Spinal cord (tissue), 10 donors: ENCODE measurements around the gene CCL11. TPM values are rescaled to one million over a fixed set of nuclear protein-coding genes. Genes with fewer than 3 reads are reported as not detected.

ENCODE experiments used
- DNase-seq, 6 donors: peaks; one replicate each; pipeline versions ENCODE4 v3.0.0 to v3.0.0-alpha.2; 2013 to 2015; ENCODE audit warnings: low spot score in 6 of 6, low read depth in 4 of 6
- H3K27ac ChIP-seq: one replicate; pipeline ENCODE4 v1.5.1; 2013; ENCODE audit warnings: low read depth, low read length, control low read depth
- H3K27me3 ChIP-seq: one replicate; pipeline ENCODE4 v1.6.1; 2013; ENCODE audit warnings: low read length; ENCODE audit not compliant: control insufficient read depth, insufficient read depth
- H3K36me3 ChIP-seq: one replicate; pipeline ENCODE4 v1.6.1; 2013; ENCODE audit warnings: low read length; ENCODE audit not compliant: control insufficient read depth, insufficient read depth
- H3K4me1 ChIP-seq: one replicate; pipeline ENCODE4 v1.6.1; 2013; ENCODE audit warnings: low read length; ENCODE audit not compliant: control insufficient read depth, insufficient read depth
- H3K4me3 ChIP-seq: one replicate; pipeline ENCODE4 v1.5.1; 2013; ENCODE audit warnings: low read depth, low read length, control low read depth
- H3K9me3 ChIP-seq: one replicate; pipeline ENCODE4 v1.6.1; 2013; ENCODE audit warnings: low read length; ENCODE audit not compliant: control insufficient read depth, insufficient read depth
- WGBS: methylation state at CpG from one replicate; pipeline ENCODE4 v1.1.5; 2013; ENCODE audit warnings: missing lambda C conversion rate; ENCODE audit not compliant: insufficient coverage; 5-methylcytosine and 5-hydroxymethylcytosine counted together
- polyA plus RNA-seq, 2 donors: library from polyadenylated mRNA; unstranded; fragments of 120-200 nt; gene quantifications; one replicate each; pipeline ENCODE4 v1.2.1, GENCODE V29; 2013; ENCODE audit not compliant: insufficient read length in 2 of 2
- total RNA-seq, 2 donors: library from RNA; depleted of rRNA in 1 of 2; stranded (reverse); fragments of 120-200 nt in 1 of 2; fragments of >200 nt in 1 of 2; gene quantifications; one replicate each; pipeline versions ENCODE4 v1.2.3 to v1.2.4, GENCODE V29; 2013 to 2014
- donor health status: healthy.

Gene CCL11
- total and polyA plus RNA-seq, 4 donors, result not detected

DNA sequence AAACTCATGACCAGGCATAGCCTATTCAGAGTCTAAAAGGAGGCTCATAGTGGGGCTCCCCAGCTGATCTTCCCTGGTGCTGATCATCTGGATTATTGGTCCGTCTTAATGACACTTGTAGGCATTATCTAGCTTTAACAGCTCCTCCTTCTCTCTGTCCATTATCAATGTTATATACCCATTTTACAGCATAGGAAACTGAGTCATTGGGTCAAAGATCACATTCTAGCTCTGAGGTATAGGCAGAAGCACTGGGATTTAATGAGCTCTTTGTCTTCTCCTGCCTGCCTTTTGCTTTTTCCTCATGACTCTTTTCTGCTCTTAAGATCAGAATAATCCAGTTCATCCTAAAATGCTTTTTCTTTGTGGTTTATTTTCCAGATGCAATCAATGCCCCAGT, 29.7 kb upstream of the CCL11 start:
- Histone ChIP-seq H3K4me3 (peak overlapping the region; percentile 31), H3K9me3 (no peaks in the 10 kb centered on the region), H3K36me3 (no peaks in the 10 kb centered on the region), H3K27me3 (no peaks in the 10 kb centered on the region), H3K27ac (peak overlapping the region; percentile 73), H3K4me1 (peaks cover 32% of the 10 kb centered on the region)
- WGBS, result no CpG with 5 or more reads among the region's 1 CpG
- DNase-seq, result no peak

DNA sequence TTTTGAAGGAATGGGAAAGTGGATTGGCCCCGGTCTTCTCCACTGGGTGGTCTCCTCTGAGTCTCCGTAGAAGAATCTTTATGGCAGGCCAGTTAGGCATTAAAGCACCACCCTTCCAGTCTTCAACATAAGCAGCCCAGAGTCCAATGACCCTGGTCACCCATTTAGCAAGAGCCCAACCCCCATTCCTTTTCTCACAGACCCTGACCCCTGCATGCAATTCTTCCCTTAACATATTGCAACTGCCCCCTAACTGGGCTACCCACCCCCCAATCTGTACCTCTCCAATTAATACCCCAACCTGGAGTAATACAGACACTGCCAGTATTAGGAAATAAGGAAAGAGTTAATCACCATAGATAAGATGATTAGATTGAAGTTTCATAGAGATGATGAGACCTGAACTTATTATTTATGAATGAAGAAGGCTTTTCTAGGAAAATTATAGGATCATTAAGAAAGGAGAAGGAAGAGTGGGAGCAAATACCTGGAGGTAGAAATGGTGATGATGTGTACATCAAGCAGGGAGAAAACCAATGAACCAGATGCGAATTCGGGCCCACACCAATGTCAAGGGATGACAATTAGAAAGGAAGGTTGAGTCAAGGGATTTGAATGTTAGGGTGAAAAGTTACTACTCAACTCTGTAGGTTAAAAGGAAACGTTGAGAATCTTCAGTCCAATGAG, 28.1 kb upstream of the CCL11 start:
- 74% methylated on average over 4 of the region's 5 CpGs for WGBS
- Histone ChIP-seq H3K27me3 (no peaks in the 10 kb centered on the region), H3K27ac (no peak overlapping the region), H3K4me1 (peaks cover 26% of the 10 kb centered on the region), H3K9me3 (no peaks in the 10 kb centered on the region), H3K36me3 (no peaks in the 10 kb centered on the region), H3K4me3 (no peak overlapping the region)
- no peak for DNase-seq

- H3K27ac ChIP-seq, result no peak overlapping the region
- WGBS, result no CpG with 5 or more reads among the region's 1 CpG
- H3K27me3 ChIP-seq, result no peaks in the 10 kb centered on the region
- no peak for DNase-seq
- peaks cover 22% of the 10 kb centered on the region for H3K4me1 ChIP-seq
- H3K36me3 ChIP-seq, result no peaks in the 10 kb centered on the region
- no peaks in the 10 kb centered on the region for H3K9me3 ChIP-seq
- no peak overlapping the region for H3K4me3 ChIP-seq
These were observed 27.6 kb upstream of the CCL11 start for GRCh38 chr17:34257986-34258326.

DNA sequence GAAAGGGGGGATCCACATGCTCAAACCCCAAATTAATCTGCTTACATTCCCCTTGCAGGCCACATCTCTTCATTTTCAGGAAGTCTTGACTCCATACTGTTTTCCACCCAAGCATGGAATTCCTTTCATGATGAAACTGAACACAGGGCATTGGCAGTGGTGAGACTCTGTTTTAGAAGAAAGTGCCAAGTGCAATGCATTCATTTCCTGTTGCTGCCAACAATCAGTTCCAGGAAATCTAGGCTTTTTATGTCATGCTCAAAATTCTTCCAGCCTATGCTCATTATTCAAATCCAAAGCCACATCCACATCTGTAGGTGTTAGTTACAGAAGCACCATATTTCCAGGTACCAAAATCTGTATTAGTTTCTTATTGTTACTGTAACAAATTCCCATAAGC, 26.4 kb upstream of the CCL11 start:
- Histone ChIP-seq H3K4me3 (no peak overlapping the region), H3K4me1 (peaks cover 15% of the 10 kb centered on the region), H3K36me3 (no peaks in the 10 kb centered on the region), H3K27me3 (no peaks in the 10 kb centered on the region), H3K27ac (no peak overlapping the region), H3K9me3 (no peaks in the 10 kb centered on the region)
- DNase-seq, result peak in 1 of 6 donors; percentile 82

- 40% methylated on average over 2 of the region's 4 CpGs for WGBS
- peak in 1 of 6 donors; percentile 75 for DNase-seq
- no peak overlapping the region for H3K4me3 ChIP-seq
- H3K9me3 ChIP-seq, result no peaks in the 10 kb centered on the region
- H3K4me1 ChIP-seq, result no peaks in the 10 kb centered on the region
- H3K27me3 ChIP-seq, result no peaks in the 10 kb centered on the region
- H3K27ac ChIP-seq, result no peak overlapping the region
- no peaks in the 10 kb centered on the region for H3K36me3 ChIP-seq
These were observed 24.7 kb upstream of the CCL11 start for GRCh38 chr17:34260861-34261260.

GRCh38 chr17:34261568-34262337, 23.8 kb upstream of the CCL11 start:
- Histone ChIP-seq H3K36me3 (no peaks in the 10 kb centered on the region), H3K4me3 (no peak overlapping the region), H3K27me3 (no peaks in the 10 kb centered on the region), H3K4me1 (no peaks in the 10 kb centered on the region), H3K9me3 (no peaks in the 10 kb centered on the region), H3K27ac (no peak overlapping the region)
- WGBS, result no CpG with 5 or more reads among the region's 5 CpGs
- DNase-seq, result no peak

DNA sequence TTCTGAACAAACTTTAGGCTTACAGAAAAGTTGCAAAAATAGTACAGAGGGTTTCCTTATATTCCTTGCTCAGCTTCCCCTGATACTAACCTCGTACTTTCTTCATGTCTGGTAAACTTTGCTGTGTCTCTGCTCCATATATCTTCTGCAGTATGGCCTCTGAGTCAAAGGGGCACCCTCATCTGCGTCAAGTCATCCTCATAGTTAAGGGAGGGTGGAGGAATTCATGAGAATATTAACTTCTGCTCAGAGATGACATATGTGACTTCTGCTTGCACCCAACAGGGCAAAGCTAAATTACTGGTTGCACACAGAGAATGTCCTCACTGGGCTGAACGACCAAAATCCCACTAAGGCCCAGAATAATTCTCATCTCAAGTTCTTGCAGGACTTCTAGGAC, 19.8 kb upstream of the CCL11 start:
- Histone ChIP-seq H3K4me3 (no peak overlapping the region), H3K9me3 (no peaks in the 10 kb centered on the region), H3K27me3 (no peaks in the 10 kb centered on the region), H3K36me3 (no peaks in the 10 kb centered on the region), H3K4me1 (no peaks in the 10 kb centered on the region), H3K27ac (no peak overlapping the region)
- no peak for DNase-seq
- 60% methylated on average over 1 of the region's 3 CpGs for WGBS

- H3K4me1 ChIP-seq, result no peaks in the 10 kb centered on the region
- H3K4me3 ChIP-seq, result no peak within 1 kb of the TSS
- no peak within 1 kb of the TSS for H3K27ac ChIP-seq
- no peaks in the 10 kb centered on the region for H3K36me3 ChIP-seq
- no peaks in the 10 kb centered on the region for H3K9me3 ChIP-seq
- no peaks in the 10 kb centered on the region for H3K27me3 ChIP-seq
- no peak for DNase-seq
- 64% methylated on average over 1 of the region's 1 CpG for whole genome bisulfite sequencing
These were observed 15.6 kb upstream of the CCL11 start, which contains the start of gene CCL7 for GRCh38 chr17:34269969-34270368. TSS of gene CCL7 (plus strand) at chr17:34270221. CDS start at chr17:34270291, 70 bp downstream.

- peak in 1 of 6 donors; percentile 3 for DNase-seq
- no CpG with 5 or more reads among the region's 1 CpG for WGBS
- Histone ChIP-seq H3K36me3 (no peaks in the 10 kb centered on the region), H3K9me3 (no peaks in the 10 kb centered on the region), H3K4me3 (no peak overlapping the region), H3K27ac (no peak overlapping the region), H3K4me1 (no peaks in the 10 kb centered on the region), H3K27me3 (no peaks in the 10 kb centered on the region)
These were observed 9.7 kb upstream of the CCL11 start for GRCh38 chr17:34275881-34276280.

DNA sequence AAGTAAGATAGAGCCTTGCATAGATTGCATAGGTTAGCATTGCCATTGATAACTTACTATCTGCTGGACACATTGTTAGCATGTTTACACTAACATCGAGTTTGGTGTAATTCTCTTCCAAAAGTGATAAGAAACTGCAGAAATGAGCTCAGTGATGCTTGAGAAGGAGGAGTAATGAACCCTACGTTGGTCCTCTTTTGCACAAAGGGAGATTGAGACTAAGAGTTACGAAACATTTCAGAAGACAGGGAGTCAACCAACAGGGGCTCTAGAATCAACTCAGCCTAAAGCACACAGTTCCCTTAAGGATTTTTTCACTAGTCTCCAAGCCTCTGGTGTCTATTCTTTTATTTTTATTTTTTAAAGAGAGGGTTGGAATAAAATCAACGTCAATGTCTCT, 8.7 kb upstream of the CCL11 start:
- no peak for DNase-seq
- no peaks in the 10 kb centered on the region for H3K4me1 ChIP-seq
- no peaks in the 10 kb centered on the region for H3K27me3 ChIP-seq
- H3K27ac ChIP-seq, result no peak overlapping the region
- H3K36me3 ChIP-seq, result no peaks in the 10 kb centered on the region
- H3K4me3 ChIP-seq, result no peak overlapping the region
- 50% methylated on average over 1 of the region's 4 CpGs for WGBS
- H3K9me3 ChIP-seq, result no peaks in the 10 kb centered on the region
